Tibial nerve (tissue), 3 donors: Measurements from ENCODE around the gene NR2F1.

ENCODE experiments used
- POLR2A ChIP-seq, 2 donors: fragments of 450-650 bp; IDR thresholded peaks; one replicate each; pipeline ENCODE4 v1.6.1; 2017; ENCODE audit warnings: antibody characterized with exemption in 2 of 2, mild to moderate bottlenecking in 2 of 2, moderate library complexity in 2 of 2
- TF ChIP-seq, protein P1 (sequence below), 5 experiments: fragments of 200-600 bp in 3 of 5; fragments of 450-650 bp in 2 of 5; sonication (generic) in 3 of 5; IDR thresholded peaks; one replicate each; pipeline ENCODE4 v1.5.1; 2016 to 2019; ENCODE audit warnings: antibody characterized with exemption in 5 of 5, mild to moderate bottlenecking in 3 of 5, moderate library complexity in 2 of 5

GRCh38 chr5:93583439-93583767 lies 381 bp downstream of the NR2F1 start:
- TF ChIP-seq, protein P1, sequence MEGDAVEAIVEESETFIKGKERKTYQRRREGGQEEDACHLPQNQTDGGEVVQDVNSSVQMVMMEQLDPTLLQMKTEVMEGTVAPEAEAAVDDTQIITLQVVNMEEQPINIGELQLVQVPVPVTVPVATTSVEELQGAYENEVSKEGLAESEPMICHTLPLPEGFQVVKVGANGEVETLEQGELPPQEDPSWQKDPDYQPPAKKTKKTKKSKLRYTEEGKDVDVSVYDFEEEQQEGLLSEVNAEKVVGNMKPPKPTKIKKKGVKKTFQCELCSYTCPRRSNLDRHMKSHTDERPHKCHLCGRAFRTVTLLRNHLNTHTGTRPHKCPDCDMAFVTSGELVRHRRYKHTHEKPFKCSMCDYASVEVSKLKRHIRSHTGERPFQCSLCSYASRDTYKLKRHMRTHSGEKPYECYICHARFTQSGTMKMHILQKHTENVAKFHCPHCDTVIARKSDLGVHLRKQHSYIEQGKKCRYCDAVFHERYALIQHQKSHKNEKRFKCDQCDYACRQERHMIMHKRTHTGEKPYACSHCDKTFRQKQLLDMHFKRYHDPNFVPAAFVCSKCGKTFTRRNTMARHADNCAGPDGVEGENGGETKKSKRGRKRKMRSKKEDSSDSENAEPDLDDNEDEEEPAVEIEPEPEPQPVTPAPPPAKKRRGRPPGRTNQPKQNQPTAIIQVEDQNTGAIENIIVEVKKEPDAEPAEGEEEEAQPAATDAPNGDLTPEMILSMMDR (IDR thresholded peaks at IDR 0.05): no peak
- TF ChIP-seq POLR2A (IDR thresholded peaks at IDR 0.05): no peak
